HepG2 (cell line): ENCODE measurements around the gene DAPK1. TPM values are rescaled to one million over a fixed set of nuclear protein-coding genes. Genes with fewer than 3 reads are reported as not detected.

Experiments used
- ATAC-seq: fragments of 200-7000 bp; cut with Tn5 transposase; 3 replicates; pipeline ENCODE4 v1.9.1; 2020; ENCODE audit warnings: mild to moderate bottlenecking, moderate library complexity
- BruUV-seq: library from RNA; stranded (reverse); fragments of 400-500 nt; replicated peaks from 2 replicates; lab custom pipeline; 2021; lab: Mats Ljungman, UMichigan
- CTCF ChIA-PET: fragments of 300-600 bp; formaldehyde crosslinking; extraction: SDS; loops from one replicate; lab custom pipeline; 2021; ENCODE audit warnings: low total read pairs, inconsistent platforms, low intra/inter-chr PET ratio; lab: Yijun Ruan, JAX
- POLR2A ChIA-PET: fragments of 350-600 bp; sonication (Branson Sonifier 250); formaldehyde crosslinking; loops from one replicate; lab custom pipeline; 2020; ENCODE audit warnings: antibody characterized with exemption, inconsistent platforms; lab: Yijun Ruan, JAX
- DNase-seq: peaks from one replicate; pipeline ENCODE4 v3.0.0-alpha.2; 2015; ENCODE audit warnings: low spot score
- FAIRE-seq: peaks from 3 replicates; lab custom pipeline; 2011; peaks lifted over from hg19 to GRCh38; lab: Jason Lieb, UNC
- H2AFZ ChIP-seq: one replicate; pipeline ENCODE4 v1.6.1; 2011; ENCODE audit warnings: low read length, inconsistent platforms
- H3K27ac ChIP-seq: fragments of 300-600 bp; 3 replicates; pipeline ENCODE4 v1.8.0; 2011; ENCODE audit warnings: mixed run types, mild to moderate bottlenecking, mixed read lengths, low read length, inconsistent platforms; ENCODE audit not compliant: insufficient read depth; ENCODE audit errors: extremely low read length
- H3K27me3 ChIP-seq, 2 experiments: fragments of 200-600 bp in 1 of 2; 2 replicates in 1 of 2; 3 replicates in 1 of 2; pipeline versions ENCODE4 v1.6.0 to v1.8.0; 2011; ENCODE audit warnings: low read length in 2 of 2, mild to moderate bottlenecking in 2 of 2, moderate library complexity in 2 of 2, inconsistent platforms in 1 of 2; ENCODE audit not compliant: insufficient read depth in 2 of 2, control insufficient read depth in 1 of 2
- H3K36me3 ChIP-seq, 2 experiments: fragments of 200-600 bp in 1 of 2; replicated peaks in 1 of 2; 2 replicates in 1 of 2; 3 replicates in 1 of 2; pipeline versions ENCODE4 v1.5.1 to v1.8.0; 2011; ENCODE audit warnings: low read length in 2 of 2, inconsistent platforms in 1 of 2; ENCODE audit not compliant: insufficient read depth in 2 of 2, control insufficient read depth in 1 of 2
- H3K4me1 ChIP-seq: 2 replicates; pipeline ENCODE4 v1.5.1; 2012; ENCODE audit warnings: low read length, inconsistent platforms; ENCODE audit not compliant: insufficient read depth
- H3K4me2 ChIP-seq: 2 replicates; pipeline ENCODE4 v1.6.0; 2011; ENCODE audit warnings: low read depth, low read length, inconsistent platforms
- H3K4me3 ChIP-seq, 3 experiments: fragments of 200-600 bp in 1 of 3; sonication (generic), shearing (Covaris generic) in 1 of 3; replicated peaks in 1 of 3; 2 replicates each; pipeline ENCODE4 v1.5.1; 2011 to 2016; ENCODE audit warnings: low read length in 3 of 3, inconsistent platforms in 2 of 3, low read depth in 2 of 3, mild to moderate bottlenecking in 2 of 3, control low read depth in 1 of 3, mixed read lengths in 1 of 3; ENCODE audit not compliant: insufficient read depth in 1 of 3
- H3K79me2 ChIP-seq: one replicate; pipeline ENCODE4 v1.6.1; 2011; ENCODE audit warnings: low read length, inconsistent platforms; ENCODE audit not compliant: insufficient read depth
- H3K9ac ChIP-seq: 2 replicates; pipeline ENCODE4 v1.6.0; 2011; ENCODE audit warnings: mild to moderate bottlenecking, low read depth, low read length, inconsistent platforms; ENCODE audit not compliant: insufficient read depth
- H3K9me3 ChIP-seq: 2 replicates; pipeline ENCODE4 v1.5.1; 2012; ENCODE audit warnings: mild to moderate bottlenecking, low read length
- H4K20me1 ChIP-seq: 2 replicates; pipeline ENCODE4 v1.6.0; 2011; ENCODE audit warnings: inconsistent platforms, mild to moderate bottlenecking, low read length, moderate library complexity; ENCODE audit not compliant: insufficient read depth
- ARNT ChIP-seq: fragments of 450-650 bp; IDR thresholded peaks from 2 replicates; pipeline ENCODE4 v1.6.1; 2017
- KLF16 ChIP-seq, 2 experiments: sonication (generic) in 1 of 2; formaldehyde crosslinking in 1 of 2; IDR thresholded peaks; 2 replicates each; pipeline versions ENCODE4 v1.6.1 to v1.8.0; 2016 to 2023; ENCODE audit warnings: missing genetic modification reagents in 2 of 2, missing compliant biosample characterization in 1 of 2
- NKX3-1 ChIP-seq: sonication (generic); formaldehyde crosslinking; IDR thresholded peaks from 2 replicates; pipeline ENCODE4 v1.5.0; 2020; ENCODE audit warnings: missing genetic modification reagents
- RELA ChIP-seq: sonication (generic); formaldehyde crosslinking; IDR thresholded peaks from 2 replicates; pipeline ENCODE4 v1.4.0; 2020; ENCODE audit warnings: missing genetic modification reagents
- ZBTB10 ChIP-seq: sonication (generic); formaldehyde crosslinking; IDR thresholded peaks from 2 replicates; pipeline ENCODE4 v1.4.0; 2020; ENCODE audit warnings: missing genetic modification reagents, borderline replicate concordance
- ZNF616 ChIP-seq: sonication (generic); formaldehyde crosslinking; IDR thresholded peaks from 2 replicates; pipeline ENCODE4 v1.5.0; 2020; ENCODE audit warnings: low read depth, mild to moderate bottlenecking, missing genetic modification reagents
- ZNF713 ChIP-seq: sonication (generic); formaldehyde crosslinking; IDR thresholded peaks from 2 replicates; pipeline ENCODE4 v1.4.0; 2020; ENCODE audit warnings: mild to moderate bottlenecking, missing genetic modification reagents
- WGBS: methylation state at CpG from one replicate; pipeline ENCODE4 v1.1.6; 2017; ENCODE audit warnings: low lambda C conversion rate; 5-methylcytosine and 5-hydroxymethylcytosine counted together
- in situ Hi-C: cut with HindIII; loops from 2 replicates; pipeline ENCODE4 v1.10.0; 2017; ENCODE audit warnings: low pct_unique_long_range_greater_than_20kb; ENCODE audit not compliant: extremely low pct_ligation_motif_present
- intact Hi-C: fragments of 100-400 bp; cut with micrococcal nuclease; formaldehyde crosslinking; loops from one replicate; pipeline ENCODE4 v1.10.0; 2022; ENCODE audit not compliant: unreplicated experiment
- polyA plus RNA-seq, 8 experiments: library from polyadenylated mRNA; depleted of rRNA in 3 of 8; stranded (reverse) in 7 of 8; unstranded in 1 of 8; fragments of >200 nt; fragmentation: Illumina TruSeq in 4 of 8; extraction: Trizol in 4 of 8; gene quantifications; 2 replicates each; pipeline versions ENCODE4 v1.2.1 to v1.2.3, GENCODE V29; 2011 to 2016; ENCODE audit warnings: low read depth in 4 of 8, missing spikeins in 1 of 8, mixed read lengths in 1 of 8; ENCODE audit not compliant: insufficient read depth in 1 of 8
- total RNA-seq, 5 experiments: library from RNA; depleted of rRNA; stranded (reverse); fragments of >200 nt; fragmentation: Illumina TruSeq; extraction: Trizol; gene quantifications; 2 replicates each; pipeline ENCODE4 v1.2.3, GENCODE V29; 2016; ENCODE audit warnings: low read depth in 1 of 5

Gene DAPK1
- total and polyA plus RNA-seq, 2 of the 13 experiments (the other 11 are each of a cell fraction or from before 2014, with no cell fraction given): 35.7 to 35.9 TPM

- Histone ChIP-seq H3K79me2 (no peaks in the 10 kb centered on the region), H3K9ac (no peak overlapping the region), H3K9me3 (no peaks in the 10 kb centered on the region), H2AFZ (no peak overlapping the region), H3K4me3 (no peak overlapping the region), H4K20me1 (no peaks in the 10 kb centered on the region), H3K27me3 (peaks cover 1 to 23% of the 10 kb centered on the region in 2 experiments; a peak in 2 of 5 replicates), H3K27ac (no peak overlapping the region), H3K4me2 (no peak overlapping the region), H3K36me3 (no peaks in the 10 kb centered on the region), H3K4me1 (peaks cover 11% of the 10 kb centered on the region)
- 31% methylated on average over 3 of the region's 5 CpGs for WGBS
- BruUV-seq: no TSS peak
- CTCF ChIA-PET: no interaction called here
- ATAC-seq (no peak), FAIRE-seq (no peak), DNase-seq (no peak)
- intact Hi-C loops: no loop called here
- TF ChIP-seq NKX3-1 (CRISPR knock-in tag) (no peak), ZBTB10 (CRISPR knock-in tag) (no peak), RELA (CRISPR knock-in tag) (no peak), ZNF616 (no peak), ZNF713 (CRISPR knock-in tag) (no peak), ARNT (no peak), KLF16 (CRISPR knock-in tag; IDR thresholded peaks at IDR 0.05) (no peak)
- POLR2A ChIA-PET: no interaction called here
- in situ Hi-C loops: no loop called here
These were observed 224.9 kb downstream of the DAPK1 start for GRCh38 chr9:87722393-87723088.
